Measurements from ENCODE around the gene SULT1A2.

DNA sequence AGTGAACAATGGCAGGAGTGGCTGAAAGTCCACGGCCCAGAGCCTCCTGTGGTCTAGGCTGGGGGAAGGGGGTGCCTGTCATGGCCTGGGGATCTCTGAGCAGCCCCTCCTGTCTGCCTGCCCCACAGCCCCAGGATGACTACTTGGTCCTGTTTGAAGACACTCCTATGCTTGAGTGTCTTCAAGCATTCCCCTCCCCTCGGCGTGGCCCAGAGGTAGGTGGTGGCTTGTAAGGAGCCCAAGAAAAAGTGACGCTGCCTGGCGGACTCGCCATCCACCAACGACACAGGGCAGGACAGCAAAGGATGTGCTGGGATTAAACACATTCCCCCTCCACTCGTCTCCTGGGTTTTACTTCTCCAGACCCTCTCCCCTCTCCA lies 7.3 kb upstream of the SULT1A2 start:
- TF ChIP-seq, protein P1, sequence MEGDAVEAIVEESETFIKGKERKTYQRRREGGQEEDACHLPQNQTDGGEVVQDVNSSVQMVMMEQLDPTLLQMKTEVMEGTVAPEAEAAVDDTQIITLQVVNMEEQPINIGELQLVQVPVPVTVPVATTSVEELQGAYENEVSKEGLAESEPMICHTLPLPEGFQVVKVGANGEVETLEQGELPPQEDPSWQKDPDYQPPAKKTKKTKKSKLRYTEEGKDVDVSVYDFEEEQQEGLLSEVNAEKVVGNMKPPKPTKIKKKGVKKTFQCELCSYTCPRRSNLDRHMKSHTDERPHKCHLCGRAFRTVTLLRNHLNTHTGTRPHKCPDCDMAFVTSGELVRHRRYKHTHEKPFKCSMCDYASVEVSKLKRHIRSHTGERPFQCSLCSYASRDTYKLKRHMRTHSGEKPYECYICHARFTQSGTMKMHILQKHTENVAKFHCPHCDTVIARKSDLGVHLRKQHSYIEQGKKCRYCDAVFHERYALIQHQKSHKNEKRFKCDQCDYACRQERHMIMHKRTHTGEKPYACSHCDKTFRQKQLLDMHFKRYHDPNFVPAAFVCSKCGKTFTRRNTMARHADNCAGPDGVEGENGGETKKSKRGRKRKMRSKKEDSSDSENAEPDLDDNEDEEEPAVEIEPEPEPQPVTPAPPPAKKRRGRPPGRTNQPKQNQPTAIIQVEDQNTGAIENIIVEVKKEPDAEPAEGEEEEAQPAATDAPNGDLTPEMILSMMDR (conservative IDR thresholded peaks at IDR 0.05; ENCODE audit: low read depth, low read length), result no peak
- TF ChIP-seq FOS (IDR thresholded peaks at IDR 0.05; ENCODE audit: low read depth, low read length), result no peak
- no peak for TF ChIP-seq CEBPB (IDR thresholded peaks at IDR 0.05; ENCODE audit: low read depth, low read length)
- no peak for TF ChIP-seq POLR2A (IDR thresholded peaks at IDR 0.05; ENCODE audit: low read depth, low read length)
- TF ChIP-seq, protein P2, sequence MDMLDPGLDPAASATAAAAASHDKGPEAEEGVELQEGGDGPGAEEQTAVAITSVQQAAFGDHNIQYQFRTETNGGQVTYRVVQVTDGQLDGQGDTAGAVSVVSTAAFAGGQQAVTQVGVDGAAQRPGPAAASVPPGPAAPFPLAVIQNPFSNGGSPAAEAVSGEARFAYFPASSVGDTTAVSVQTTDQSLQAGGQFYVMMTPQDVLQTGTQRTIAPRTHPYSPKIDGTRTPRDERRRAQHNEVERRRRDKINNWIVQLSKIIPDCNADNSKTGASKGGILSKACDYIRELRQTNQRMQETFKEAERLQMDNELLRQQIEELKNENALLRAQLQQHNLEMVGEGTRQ (IDR thresholded peaks at IDR 0.05; ENCODE audit: low read depth, low read length), result no peak
- TF ChIP-seq BHLHE40 (IDR thresholded peaks at IDR 0.05; ENCODE audit: low read depth, low read length), result no peak

All from IMR-90 (cell line).